HG02678 (cell line): ENCODE data around the gene GNAI1.
A peak's percentile ranks its signal among the peaks of the same experiment; 100 is the strongest.

ENCODE experiments used
- ATAC-seq: cut with Tn5 transposase; IDR thresholded peaks from one replicate; pipeline ENCODE4 v1.9.1; 2021; ENCODE audit warnings: mild to moderate bottlenecking, moderate library complexity; ENCODE audit not compliant: unreplicated experiment

GNAI1 gene

DNA sequence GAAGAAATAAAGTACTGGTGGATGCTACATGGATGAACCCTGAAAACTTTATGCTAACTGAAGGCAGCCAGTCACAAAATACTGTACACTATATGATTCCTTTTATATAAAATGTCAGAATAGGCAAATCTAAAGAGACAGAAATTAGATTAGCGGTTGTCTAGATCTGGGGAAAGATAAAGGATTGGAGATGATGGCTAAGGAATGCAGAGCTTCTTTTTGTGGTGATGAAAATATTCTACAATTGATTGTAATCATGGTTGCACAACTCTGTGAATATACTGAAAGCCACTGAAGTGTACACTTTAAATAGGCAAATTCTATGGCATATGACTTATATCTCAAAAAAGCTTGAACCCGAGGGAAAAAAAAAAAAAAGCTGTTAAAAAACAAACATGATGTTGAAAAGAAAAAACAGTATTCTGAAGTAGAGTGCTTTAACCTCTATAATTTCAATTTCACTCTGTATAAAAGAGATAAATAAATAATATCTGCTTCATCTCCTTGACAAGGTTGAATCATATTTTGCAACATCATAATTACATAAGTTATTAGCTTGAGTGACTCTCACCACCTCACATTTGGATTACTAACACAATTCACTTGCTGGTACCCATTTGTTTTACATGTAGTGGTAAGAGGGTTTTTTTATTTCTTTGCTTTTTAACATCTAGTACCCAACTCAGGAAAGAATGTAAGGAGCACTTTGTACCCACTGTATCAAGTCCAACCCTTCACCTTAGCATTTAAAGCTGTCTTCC, 2.8 kb upstream of the GNAI1 start:
- ATAC-seq, result no peak

DNA sequence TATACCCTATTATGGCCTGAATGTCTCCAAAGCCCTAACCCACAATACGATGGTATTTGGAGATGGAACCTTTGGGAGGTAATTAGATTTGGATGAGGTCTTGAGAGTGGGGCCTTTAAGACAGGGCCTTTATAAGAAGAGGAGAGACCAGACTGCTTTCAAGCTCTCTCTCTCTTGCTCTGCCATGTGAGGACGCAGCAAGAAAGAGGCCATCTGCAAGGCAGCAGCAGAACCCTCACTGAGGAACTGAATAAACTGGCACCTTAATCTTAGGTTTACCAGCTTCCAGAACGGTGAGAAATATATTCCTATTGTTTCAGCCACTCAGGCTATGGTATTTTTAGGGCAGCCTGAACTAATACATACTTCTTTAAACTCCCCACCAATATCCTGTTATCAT, 2.0 kb upstream of the GNAI1 start:
- ATAC-seq, result no peak

DNA sequence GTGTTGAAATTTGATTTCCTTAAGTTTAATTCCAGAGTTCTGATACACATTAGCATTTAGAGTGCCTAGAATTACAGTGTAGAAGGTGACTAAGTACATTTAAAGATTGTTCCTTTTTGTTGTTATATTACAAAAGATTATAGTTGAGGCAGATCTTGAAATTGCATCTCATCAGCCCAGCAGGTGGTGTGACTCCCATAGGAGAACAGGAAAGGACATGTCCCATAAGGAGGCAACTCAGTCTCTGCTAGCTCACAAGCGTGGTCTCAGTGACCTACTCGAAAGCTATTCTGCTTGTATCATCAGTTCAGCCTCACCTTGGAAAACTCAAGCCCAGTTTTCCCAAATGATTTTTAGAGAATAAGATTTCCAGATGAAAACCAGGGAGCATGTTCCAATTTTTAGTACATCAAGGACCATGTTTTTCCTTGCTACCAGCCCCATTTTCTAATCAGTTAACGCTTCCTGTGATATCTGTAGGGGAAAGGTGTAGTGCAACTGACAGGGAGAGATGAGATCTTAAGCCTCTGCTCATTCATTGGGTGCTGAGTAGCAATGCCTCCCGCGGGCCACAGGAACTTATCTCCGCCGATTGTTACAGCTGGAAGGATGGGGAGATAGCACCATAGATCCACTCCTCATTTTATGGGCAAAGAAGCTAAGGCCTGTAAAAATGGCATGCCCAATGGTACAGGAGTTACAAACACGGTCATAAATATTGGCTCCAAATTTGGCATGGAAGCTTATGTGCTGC, 1.1 kb upstream of the GNAI1 start:
- ATAC-seq, result no peak

DNA sequence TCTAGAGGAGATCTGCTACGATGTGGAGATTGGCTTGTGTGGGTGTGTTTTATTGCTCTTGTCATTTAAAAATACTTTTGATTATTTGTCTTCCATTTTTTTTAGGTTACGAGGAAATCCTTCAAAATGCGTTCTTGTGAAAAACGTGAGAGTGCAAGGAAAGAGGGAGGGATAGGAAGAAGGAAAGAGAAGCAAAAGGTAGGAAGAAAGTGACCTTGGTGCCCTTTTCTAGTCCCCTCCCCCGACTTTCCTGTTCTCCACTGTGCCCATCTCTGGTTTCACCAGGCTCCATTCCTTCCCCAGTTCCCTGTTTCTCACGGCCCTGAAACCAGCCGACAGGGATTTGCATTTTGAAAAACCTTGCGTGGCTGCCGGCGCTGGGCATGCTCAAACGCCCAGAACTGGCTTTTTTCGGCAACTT, 506 bp upstream of the GNAI1 start:
- no peak for ATAC-seq

DNA sequence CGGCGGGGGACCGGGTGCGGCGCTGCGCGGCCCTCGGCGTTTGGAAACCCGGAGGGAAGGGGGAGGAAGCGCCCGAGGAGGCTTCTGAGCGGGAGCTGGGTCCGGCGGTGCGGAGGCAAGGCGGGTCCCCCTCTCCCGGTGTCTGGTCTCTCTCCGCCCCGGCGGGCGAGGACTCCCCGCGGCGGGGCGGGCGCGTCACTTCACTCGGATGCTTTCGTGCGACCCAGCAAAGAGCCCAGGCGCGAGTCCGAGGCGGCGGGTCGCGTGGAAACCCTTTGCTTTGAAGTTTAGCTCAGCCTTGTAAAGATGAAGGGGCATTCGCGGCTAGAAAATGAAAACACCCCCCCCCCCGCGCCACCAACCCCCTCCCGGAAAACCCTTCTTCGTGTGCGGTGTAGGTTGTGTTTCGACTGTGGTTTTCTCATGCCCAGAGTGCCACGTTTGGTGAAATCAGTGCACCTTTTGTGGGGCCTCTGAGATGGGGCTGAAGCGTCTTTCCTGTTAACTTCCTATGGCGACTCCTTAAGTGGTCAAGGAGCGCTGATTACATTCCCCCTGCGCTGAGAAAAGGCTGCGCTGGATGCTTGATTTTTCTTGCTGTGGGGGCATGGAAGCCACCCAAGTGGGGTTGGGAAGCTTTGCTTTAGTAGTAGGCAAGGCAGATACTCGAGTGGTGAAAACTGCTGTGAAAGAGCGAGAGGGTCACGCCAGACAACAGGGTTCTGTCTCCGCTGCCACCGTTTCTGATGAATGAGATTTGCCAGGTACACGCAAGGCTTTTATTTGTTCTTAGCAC, 876 bp downstream of the GNAI1 start:
- ATAC-seq, result peak; percentile 25

GRCh38 chr7:80136261-80137055, 1.8 kb downstream of the GNAI1 start:
- no peak for ATAC-seq

DNA sequence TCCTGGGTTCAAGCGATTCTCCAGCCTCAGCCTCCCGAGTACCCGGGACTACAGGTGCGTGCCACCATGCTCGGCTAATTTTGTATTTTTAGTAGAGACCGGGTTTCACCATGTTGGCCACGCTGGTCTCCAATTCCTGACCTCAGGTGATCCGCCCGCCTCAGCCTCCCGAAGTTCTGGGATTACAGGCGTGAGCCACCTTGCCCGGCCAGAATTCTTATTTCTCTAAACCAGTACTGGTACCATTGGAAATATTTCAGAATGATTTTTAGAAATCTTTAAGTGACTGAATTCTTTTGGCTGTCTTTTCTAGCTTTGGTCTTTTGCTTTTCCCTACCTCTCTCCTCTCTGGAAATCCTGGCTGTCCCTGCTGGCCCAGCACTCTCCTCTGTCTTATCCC, 2.8 kb downstream of the GNAI1 start:
- ATAC-seq, result no peak

DNA sequence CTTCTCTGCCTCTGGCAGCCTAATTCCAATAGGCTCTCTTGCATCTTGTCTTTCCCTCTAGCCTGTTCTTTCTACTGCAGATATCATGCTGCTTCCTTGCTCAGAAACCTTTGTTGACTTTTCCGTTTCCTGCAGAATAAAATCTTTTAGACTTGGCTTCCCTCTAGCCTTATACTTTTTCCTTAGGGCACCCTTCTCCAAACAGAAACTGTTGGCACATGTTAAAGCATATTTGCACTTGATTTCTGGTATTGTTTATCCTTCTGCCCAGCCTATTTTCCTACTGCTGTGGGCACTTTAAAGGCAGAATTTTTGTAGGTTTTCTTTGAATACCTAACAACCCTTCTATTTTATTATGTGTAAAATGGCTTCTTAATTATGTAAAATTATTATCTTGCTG, 4.6 kb downstream of the GNAI1 start:
- ATAC-seq, result no peak

DNA sequence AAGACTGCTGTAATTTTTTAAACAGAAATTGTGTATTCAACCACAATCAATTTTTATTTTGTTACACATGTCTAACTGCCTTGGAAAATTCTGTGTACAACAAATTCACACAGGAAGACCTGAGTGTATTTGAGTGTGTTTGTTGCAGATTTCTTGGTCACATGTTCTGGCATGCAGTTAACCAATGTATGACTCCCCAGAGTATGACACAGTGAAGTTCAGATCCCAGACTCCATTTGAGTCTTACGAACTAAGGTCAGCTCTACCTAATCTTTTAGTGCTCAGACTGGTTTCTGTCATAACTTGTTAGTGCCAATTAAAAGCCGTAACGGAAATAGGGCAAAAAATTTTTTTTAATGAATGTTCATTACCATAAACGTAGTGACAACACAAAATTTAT, 5.8 kb downstream of the GNAI1 start:
- ATAC-seq, result no peak

DNA sequence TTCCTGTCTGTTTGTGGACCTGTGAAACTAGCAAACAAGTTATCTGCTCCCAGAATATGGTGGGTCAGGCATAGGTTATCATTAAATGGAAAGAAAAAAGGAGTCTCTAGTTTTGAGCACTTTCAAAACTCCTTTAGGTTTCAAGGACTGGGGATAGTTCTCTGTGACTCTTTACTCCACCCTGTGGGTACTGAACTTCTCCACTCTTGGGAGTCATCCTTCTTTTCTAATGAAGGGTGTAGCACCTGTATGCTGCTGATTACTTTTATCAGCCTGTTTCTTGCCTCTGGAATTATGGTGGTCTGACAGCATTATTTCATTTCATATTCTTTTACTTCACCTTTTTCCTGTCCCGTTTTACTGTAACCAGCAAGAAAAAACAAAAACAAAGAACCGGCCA, 6.7 kb downstream of the GNAI1 start:
- ATAC-seq, result no peak

DNA sequence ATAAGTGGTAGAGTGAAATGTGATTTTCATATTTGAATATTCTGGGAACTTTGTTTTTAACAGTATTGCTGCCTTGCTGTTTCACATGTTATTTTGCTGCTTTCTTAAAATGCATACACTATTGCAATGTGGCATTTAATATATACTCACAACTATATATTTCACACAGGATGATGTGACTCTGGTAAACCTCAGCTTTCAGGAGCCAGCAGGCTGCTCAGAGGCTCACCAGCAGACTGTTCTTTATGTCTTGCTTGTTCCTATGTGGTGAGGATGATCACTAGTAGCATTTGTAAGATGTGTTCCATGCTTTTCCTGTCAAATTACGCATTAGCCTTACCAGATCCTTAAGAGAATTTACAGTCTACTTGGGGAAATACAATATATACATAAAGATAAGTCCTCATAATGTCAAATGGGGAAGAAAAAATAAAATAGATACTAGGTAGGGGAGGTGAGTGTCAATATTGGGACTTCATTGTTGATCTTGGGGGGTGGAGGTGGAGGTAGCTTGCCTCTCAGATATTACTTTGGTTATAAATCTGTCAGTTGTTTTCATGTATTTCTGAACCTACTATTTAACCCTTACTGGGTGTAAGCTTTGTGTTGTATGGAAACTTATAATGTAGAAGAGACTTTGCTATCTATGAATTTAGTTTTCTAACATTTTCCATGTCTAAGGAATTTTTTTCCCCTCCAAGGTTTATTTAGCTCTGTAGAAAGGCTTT, 8.4 kb downstream of the GNAI1 start:
- ATAC-seq, result no peak

- ATAC-seq, result no peak
Measured at GRCh38 chr7:80145780-80146422, 11.3 kb downstream of the GNAI1 start.

DNA sequence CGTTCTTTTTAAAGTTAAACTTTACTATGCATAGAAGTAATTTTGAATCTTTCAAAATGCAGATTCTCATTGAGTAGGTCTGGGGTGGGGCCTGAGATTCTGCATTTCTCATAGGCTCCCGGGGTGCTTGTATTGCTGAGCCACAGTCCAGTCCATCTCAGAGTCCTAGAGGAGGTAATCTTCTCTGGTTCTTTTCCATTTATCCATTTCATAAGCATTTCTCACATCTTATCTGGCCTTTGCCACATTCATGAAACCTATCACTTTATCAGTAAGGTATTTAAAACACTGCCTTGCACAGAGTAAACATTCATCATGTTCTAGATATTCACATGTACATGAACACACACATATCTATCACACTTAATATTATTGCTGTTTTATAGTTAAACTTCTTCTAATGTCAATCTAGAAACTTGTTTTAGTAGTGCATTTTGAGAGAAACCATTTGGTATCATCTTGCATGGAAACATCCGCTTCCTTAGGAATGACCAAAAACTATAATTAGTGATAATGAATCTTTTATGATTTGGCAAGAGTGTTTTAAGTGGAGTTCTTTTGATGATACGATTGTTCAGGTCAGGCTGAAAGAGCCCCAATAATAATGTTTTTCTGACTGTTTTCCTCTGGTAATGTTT, 12.0 kb downstream of the GNAI1 start:
- no peak for ATAC-seq

DNA sequence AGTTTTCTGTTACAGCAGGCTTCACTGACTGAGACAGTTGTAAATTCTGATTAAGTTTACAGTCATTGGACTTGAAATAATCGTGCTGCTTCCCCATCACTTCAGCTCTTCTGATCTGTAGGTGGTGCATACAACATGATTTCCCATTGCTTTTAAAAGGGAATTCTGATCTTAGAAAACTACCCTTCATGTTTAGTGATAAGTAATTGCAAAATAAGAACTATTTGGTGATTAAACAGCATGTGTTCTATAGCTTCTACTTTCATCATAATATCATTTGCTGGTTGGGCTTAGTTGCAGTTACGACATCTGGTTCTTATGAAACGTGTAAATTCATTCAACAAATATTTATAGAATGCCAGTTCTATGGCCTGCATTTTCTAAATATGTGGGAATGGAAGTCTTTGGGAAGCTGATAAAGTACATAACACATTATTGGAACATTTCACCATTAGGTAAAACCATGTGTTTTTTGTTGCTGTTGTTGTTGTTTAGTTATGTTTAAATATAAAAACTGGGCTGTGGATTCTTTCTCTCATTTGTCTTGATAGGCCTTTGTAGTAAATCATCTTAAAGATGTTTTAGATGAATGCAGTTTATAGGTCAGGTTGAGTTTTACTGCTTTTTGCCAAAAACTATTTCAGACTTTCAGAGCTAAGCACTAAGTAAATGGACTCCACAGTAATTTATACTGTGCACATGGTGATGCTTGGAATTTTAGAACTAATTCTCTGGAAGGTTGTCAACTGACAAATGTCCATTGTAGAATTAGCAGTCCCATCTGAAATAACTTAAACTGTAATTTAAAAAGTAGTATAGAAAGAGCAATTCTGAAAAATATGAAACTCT, 13.1 kb downstream of the GNAI1 start:
- no peak for ATAC-seq

GRCh38 chr7:80150611-80151273, 16.1 kb downstream of the GNAI1 start:
- no peak for ATAC-seq

- ATAC-seq, result no peak
Measured at GRCh38 chr7:80151274-80151665, 16.6 kb downstream of the GNAI1 start.

DNA sequence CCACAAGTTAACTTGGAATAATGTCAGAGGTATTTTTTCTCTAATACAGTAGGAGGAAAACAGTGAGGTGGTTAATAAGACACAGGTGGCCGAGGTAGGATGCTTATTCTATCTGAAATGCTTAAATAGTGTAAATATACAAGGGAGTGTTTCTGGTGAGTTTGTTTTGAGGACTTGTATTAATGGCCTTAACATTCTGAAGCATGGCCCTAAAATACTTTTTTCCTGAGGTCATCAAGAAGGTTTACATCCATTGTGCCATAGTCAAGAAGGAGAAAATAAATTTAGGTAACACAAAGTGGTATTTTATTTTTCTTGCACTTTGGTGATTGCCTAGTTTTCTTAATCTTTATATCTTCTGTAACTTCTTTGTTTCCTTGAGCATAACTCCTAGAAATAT, 18.8 kb downstream of the GNAI1 start:
- no peak for ATAC-seq
